IMR-90 (cell line): ENCODE results near the gene ZBTB8OS. TPM values are rescaled to one million over a fixed set of nuclear protein-coding genes. Genes with fewer than 3 reads are reported as not detected.

Source experiments
- ATAC-seq: fragments of 200-7000 bp; cut with Tn5 transposase; 2 replicates; pipeline ENCODE4 v1.9.1; 2020; ENCODE audit warnings: low read depth, mild to moderate bottlenecking, moderate library complexity
- BruUV-seq: library from RNA; stranded (reverse); fragments of 400-500 nt; replicated peaks from 2 replicates; lab custom pipeline; 2021; lab: Mats Ljungman, UMichigan
- CTCF ChIA-PET: fragments of 300-600 bp; formaldehyde crosslinking; extraction: SDS; loops from one replicate; lab custom pipeline; 2021; ENCODE audit warnings: antibody characterized with exemption; lab: Yijun Ruan, JAX
- POLR2A ChIA-PET: fragments of 300-600 bp; sonication (Branson Sonifier 250); formaldehyde crosslinking; loops from one replicate; lab custom pipeline; 2022; ENCODE audit warnings: antibody characterized with exemption; ENCODE audit not compliant: unreplicated experiment; lab: Charles Lee
- DNase-seq: peaks from one replicate; pipeline ENCODE4 v3.0.0; 2013
- H2AFZ ChIP-seq: replicated peaks from 2 replicates; pipeline ENCODE3; 2013; ENCODE audit warnings: low read length, mild to moderate bottlenecking; ENCODE audit not compliant: poor library complexity
- H2AK5ac ChIP-seq: 2 replicates; pipeline ENCODE4 v1.6.1; 2013; ENCODE audit warnings: low read depth, low read length, inconsistent platforms
- H2AK9ac ChIP-seq: replicated peaks from 2 replicates; pipeline ENCODE3; 2013; ENCODE audit warnings: mild to moderate bottlenecking, low read depth, low read length, moderate library complexity; ENCODE audit not compliant: poor library complexity
- H2BK120ac ChIP-seq: 2 replicates; pipeline ENCODE4 v1.6.1; 2013; ENCODE audit warnings: low read depth, low read length, inconsistent platforms
- H2BK15ac ChIP-seq: 3 replicates; pipeline ENCODE4 v1.6.1; 2013; ENCODE audit warnings: low read depth, low read length, inconsistent platforms
- H2BK20ac ChIP-seq: 2 replicates; pipeline ENCODE4 v1.6.1; 2013; ENCODE audit warnings: low read depth, mild to moderate bottlenecking, inconsistent platforms, low read length, moderate library complexity
- H2BK5ac ChIP-seq: 2 replicates; pipeline ENCODE4 v1.6.1; 2013; ENCODE audit warnings: mild to moderate bottlenecking, low read depth, low read length, inconsistent platforms; ENCODE audit not compliant: poor library complexity, severe bottlenecking
- H3K14ac ChIP-seq: replicated peaks from 2 replicates; pipeline ENCODE4 v1.6.1; 2013; ENCODE audit warnings: low read depth, low read length, inconsistent platforms
- H3K18ac ChIP-seq: 2 replicates; pipeline ENCODE4 v1.6.1; 2013; ENCODE audit warnings: low read depth, low read length, control low read depth
- H3K23ac ChIP-seq: 2 replicates; pipeline ENCODE4 v1.6.1; 2013; ENCODE audit warnings: low read depth, low read length, inconsistent platforms
- H3K27ac ChIP-seq: 2 replicates; pipeline ENCODE4 v1.5.1; 2013; ENCODE audit warnings: mild to moderate bottlenecking, control low read depth, low read length; ENCODE audit not compliant: insufficient read depth
- H3K27me3 ChIP-seq: 2 replicates; pipeline ENCODE4 v1.6.1; 2013; ENCODE audit warnings: low read length; ENCODE audit not compliant: control insufficient read depth, insufficient read depth
- H3K36me3 ChIP-seq: 2 replicates; pipeline ENCODE4 v1.6.1; 2013; ENCODE audit warnings: low read length, mixed read lengths; ENCODE audit not compliant: control insufficient read depth, insufficient read depth
- H3K4ac ChIP-seq: 2 replicates; pipeline ENCODE4 v1.6.1; 2013; ENCODE audit warnings: low read depth, low read length, inconsistent platforms
- H3K4me1 ChIP-seq: 2 replicates; pipeline ENCODE4 v1.6.1; 2013; ENCODE audit warnings: low read length, mixed read lengths; ENCODE audit not compliant: control insufficient read depth, insufficient read depth
- H3K4me2 ChIP-seq: 2 replicates; pipeline ENCODE4 v1.6.1; 2013; ENCODE audit warnings: low read depth, mild to moderate bottlenecking, control low read depth, low read length, moderate library complexity
- H3K4me3 ChIP-seq: 2 replicates; pipeline ENCODE4 v1.5.1; 2013; ENCODE audit warnings: low read depth, mild to moderate bottlenecking, control low read depth, low read length, moderate library complexity; ENCODE audit not compliant: insufficient read depth
- H3K56ac ChIP-seq: 2 replicates; pipeline ENCODE4 v1.6.1; 2013; ENCODE audit warnings: low read length, inconsistent platforms; ENCODE audit not compliant: insufficient read depth; ENCODE audit errors: extremely low read depth
- H3K79me1 ChIP-seq, 2 experiments: 2 replicates each; pipeline ENCODE4 v1.6.1; 2013; ENCODE audit warnings: low read length in 2 of 2, inconsistent platforms in 1 of 2, low read depth in 1 of 2
- H3K9ac ChIP-seq: 2 replicates; pipeline ENCODE4 v1.6.1; 2013; ENCODE audit warnings: low read depth, low read length, control low read depth
- H3K9me1 ChIP-seq: 2 replicates; pipeline ENCODE4 v1.6.1; 2013; ENCODE audit warnings: low read length, inconsistent platforms; ENCODE audit not compliant: insufficient read depth
- H3K9me3 ChIP-seq: 2 replicates; pipeline ENCODE4 v1.6.1; 2013; ENCODE audit warnings: low read length; ENCODE audit not compliant: control insufficient read depth, insufficient read depth
- H4K20me1 ChIP-seq: 2 replicates; pipeline ENCODE4 v1.6.1; 2013; ENCODE audit warnings: low read length, inconsistent platforms; ENCODE audit not compliant: insufficient read depth
- H4K5ac ChIP-seq: 2 replicates; pipeline ENCODE4 v1.6.1; 2013; ENCODE audit warnings: mild to moderate bottlenecking, low read depth, low read length, control low read depth
- H4K8ac ChIP-seq, 2 experiments: 2 replicates each; pipeline ENCODE4 v1.6.1; 2013; ENCODE audit warnings: low read depth in 2 of 2, low read length in 2 of 2, control low read depth in 1 of 2, inconsistent platforms in 1 of 2
- H4K91ac ChIP-seq: 2 replicates; pipeline ENCODE4 v1.6.1; 2013; ENCODE audit warnings: low read depth, low read length, inconsistent platforms; ENCODE audit not compliant: insufficient read depth
- BHLHE40 ChIP-seq: fragments of 150-350 bp; IDR thresholded peaks from 2 replicates; pipeline ENCODE4 v1.6.1; 2016; ENCODE audit warnings: mild to moderate bottlenecking, low read depth, low read length
- CHD1 ChIP-seq: IDR thresholded peaks from 2 replicates; pipeline ENCODE4 v1.6.1; 2012; ENCODE audit warnings: low read depth, low read length, improper control_type of control experiment
- CTCF ChIP-seq: conservative IDR thresholded peaks from 2 replicates; pipeline ENCODE4 v1.5.1; 2012; ENCODE audit warnings: mild to moderate bottlenecking, low read depth, low read length, improper control_type of control experiment
- ELK1 ChIP-seq: fragments of 150-350 bp; IDR thresholded peaks from 2 replicates; pipeline ENCODE4 v1.6.1; 2016; ENCODE audit warnings: low read depth, mild to moderate bottlenecking, low read length, moderate library complexity, borderline replicate concordance
- MAFK ChIP-seq: IDR thresholded peaks from 2 replicates; pipeline ENCODE4 v1.6.1; 2012; ENCODE audit warnings: low read depth, low read length, improper control_type of control experiment
- MXI1 ChIP-seq: IDR thresholded peaks from 2 replicates; pipeline ENCODE4 v1.6.1; 2012; ENCODE audit warnings: low read depth, mild to moderate bottlenecking, low read length, moderate library complexity, borderline replicate concordance
- NFE2L2 ChIP-seq: fragments of 150-350 bp; IDR thresholded peaks from 2 replicates; pipeline ENCODE4 v1.6.1; 2016; ENCODE audit warnings: low read depth, mild to moderate bottlenecking, low read length
- RCOR1 ChIP-seq: IDR thresholded peaks from 2 replicates; pipeline ENCODE4 v1.6.1; 2012; ENCODE audit warnings: mild to moderate bottlenecking, low read length, improper control_type of control experiment; ENCODE audit not compliant: insufficient replicate concordance
- RFX5 ChIP-seq: IDR thresholded peaks from 2 replicates; pipeline ENCODE4 v1.8.0; 2012; ENCODE audit warnings: low read depth, mild to moderate bottlenecking, low read length, moderate library complexity
- SMC3 ChIP-seq: fragments of 150-350 bp; IDR thresholded peaks from 2 replicates; pipeline ENCODE4 v1.6.1; 2016; ENCODE audit warnings: low read depth, mild to moderate bottlenecking, antibody characterized with exemption, low read length, moderate library complexity
- WGBS, 2 experiments: methylation state at CpG; one replicate each; pipeline versions ENCODE4 v1.1.5 to v1.1.7; 2013; ENCODE audit warnings: missing lambda C conversion rate in 2 of 2; ENCODE audit not compliant: insufficient read length in 1 of 2; ENCODE audit errors: extremely low coverage in 2 of 2; 5-methylcytosine and 5-hydroxymethylcytosine counted together
- dilution Hi-C: fragments of 300-500 bp; cut with HindIII; formaldehyde crosslinking; loops from one replicate; pipeline ENCODE4 v1.14.3; 2018; ENCODE audit warnings: low sequenced_read_pairs; ENCODE audit not compliant: unreplicated experiment
- in situ Hi-C: fragments of 300-500 bp; cut with MboI; formaldehyde crosslinking; loops from 3 replicates; pipeline ENCODE4 v1.14.3; 2019; ENCODE audit warnings: low sequenced_read_pairs, inconsistent platforms, mixed read lengths
- intact Hi-C: fragments of 100-400 bp; cut with micrococcal nuclease; formaldehyde crosslinking; loops from 2 replicates; pipeline ENCODE4 v1.10.0; 2022
- polyA plus RNA-seq, 3 experiments: library from polyadenylated mRNA; depleted of rRNA; stranded (reverse); fragments of >200 nt; gene quantifications; 2 replicates each; pipeline ENCODE4 v1.2.3, GENCODE V29; 2012; ENCODE audit warnings: low replicate concordance in 1 of 3
- total RNA-seq: library from RNA; depleted of rRNA; stranded (reverse); fragments of >200 nt; gene quantifications from 2 replicates; pipeline ENCODE4 v1.2.3, GENCODE V29; 2012

ZBTB8OS gene
- total and polyA plus RNA-seq, 2 of the 4 experiments (the other 2 are of a cell fraction), result 31.0 to 43.5 TPM

DNA sequence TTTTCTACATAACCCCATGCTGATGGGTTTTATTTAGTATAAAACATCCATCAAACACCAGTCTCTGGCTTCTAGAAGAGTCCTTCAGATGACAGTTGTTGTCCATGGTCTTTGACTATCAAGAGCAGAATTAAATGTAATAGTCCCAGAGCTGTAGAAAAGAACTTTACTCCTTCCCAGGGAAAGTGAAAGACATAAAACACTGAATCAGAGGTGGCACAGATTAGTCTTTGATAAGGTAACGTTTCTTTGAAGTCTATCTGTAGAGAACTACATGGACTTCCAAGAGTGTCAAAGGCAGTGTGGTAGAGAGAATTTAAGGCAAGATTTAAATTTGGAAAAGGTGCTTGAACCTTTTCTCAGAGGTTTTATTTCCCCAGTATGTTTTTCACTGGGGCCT is 30.3 kb upstream of the ZBTB8OS start:
- no peak for DNase-seq
- peaks cover 11 to 44% of the 10 kb centered on the region in 2 experiments for H3K79me1 ChIP-seq
- H3K9ac ChIP-seq, result no peak overlapping the region
- H2BK5ac ChIP-seq, result no peak overlapping the region
- in situ Hi-C loops (no loop called here), dilution Hi-C loops (no loop called here), intact Hi-C loops (loop anchor here (5.0 kb wide), 1 partner anchor 162 kb away; no protein-coding TSS in a partner anchor)
- H3K27ac ChIP-seq, result no peak overlapping the region
- H4K5ac ChIP-seq, result no peak overlapping the region
- no TSS peak for BruUV-seq
- H3K9me3 ChIP-seq, result no peaks in the 10 kb centered on the region
- no peak overlapping the region for H2BK15ac ChIP-seq
- no peak overlapping the region for H3K4me3 ChIP-seq
- no CpG with 5 or more reads among the region's 1 CpG for WGBS, 2 experiments
- H3K4ac ChIP-seq, result no peak overlapping the region
- no peak overlapping the region for H3K4me2 ChIP-seq
- H2AK5ac ChIP-seq, result no peak overlapping the region
- H3K18ac ChIP-seq, result no peak overlapping the region
- peaks cover 6% of the 10 kb centered on the region; the same call in 1 of the 2 replicates for H3K9me1 ChIP-seq
- no peak overlapping the region for H4K91ac ChIP-seq
- ChIA-PET CTCF (no interaction called here), POLR2A (no interaction called here)
- TF ChIP-seq SMC3 (no peak), CHD1 (no peak), NFE2L2 (no peak), MXI1 (no peak), MAFK (no peak), ELK1 (no peak), RCOR1 (no peak), CTCF (no peak), RFX5 (no peak), BHLHE40 (no peak)
- H3K4me1 ChIP-seq, result peaks cover 9% of the 10 kb centered on the region
- H3K14ac ChIP-seq, result no peak overlapping the region
- no peak overlapping the region for H2BK20ac ChIP-seq
- H3K56ac ChIP-seq, result no peak overlapping the region
- peaks cover 5% of the 10 kb centered on the region; the same call in 1 of the 2 replicates for H4K20me1 ChIP-seq
- H3K23ac ChIP-seq, result no peak overlapping the region
- no peak overlapping the region for H2BK120ac ChIP-seq
- no peak overlapping the region for H2AFZ ChIP-seq
- peaks cover 50% of the 10 kb centered on the region for H3K36me3 ChIP-seq
- H4K8ac ChIP-seq, result no peak overlapping the region
- no peak for ATAC-seq
- no peaks in the 10 kb centered on the region for H3K27me3 ChIP-seq
- no peak overlapping the region for H2AK9ac ChIP-seq
